Measurements from ENCODE around the gene ATP9B. TPM values are rescaled to one million over a fixed set of nuclear protein-coding genes. Genes with fewer than 3 reads are reported as not detected.

Gene ATP9B
- total RNA-seq, 1 donor from 2014 or later = 34.1 TPM

DNA sequence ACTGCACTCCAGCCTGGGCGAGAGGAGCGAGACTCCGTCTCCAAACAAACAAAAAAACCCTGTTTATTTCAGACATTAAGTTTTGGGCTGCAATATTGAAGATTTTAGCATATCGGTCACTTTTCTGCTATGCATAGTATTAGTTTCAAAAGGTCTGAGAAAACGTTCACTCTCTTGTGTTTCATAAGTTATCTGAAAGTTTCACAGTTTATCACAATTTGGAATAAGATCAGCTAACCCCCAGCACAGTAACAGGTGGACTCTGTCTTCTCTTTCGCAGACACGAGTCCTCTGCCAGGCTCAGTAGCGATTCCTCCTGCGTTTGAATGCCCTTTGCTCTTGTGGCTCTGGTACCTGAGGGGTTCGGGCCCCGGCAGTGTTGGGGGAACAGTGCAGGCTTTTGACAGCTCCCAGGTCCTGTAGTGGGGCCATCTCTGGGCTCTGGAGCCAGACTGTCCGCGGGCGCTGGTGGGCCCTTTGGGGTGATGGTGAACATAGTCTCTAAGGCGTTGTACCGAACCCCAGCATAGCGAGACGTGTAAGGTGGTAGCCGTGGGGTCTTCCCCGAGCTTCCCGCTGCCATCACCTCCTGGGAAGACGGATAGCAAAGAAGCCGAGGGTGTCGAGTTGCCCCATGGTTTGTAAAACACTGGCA lies 347.0 kb downstream of the ATP9B start:
- peaks cover 4% of the 10 kb centered on the region for H3K4me1 Mint-ChIP-seq (ENCODE audit: unreplicated experiment)
- H3K27ac Mint-ChIP-seq = no peak overlapping the region
- H3K27me3 Mint-ChIP-seq = no peaks in the 10 kb centered on the region
- TF ChIP-seq, protein P1, sequence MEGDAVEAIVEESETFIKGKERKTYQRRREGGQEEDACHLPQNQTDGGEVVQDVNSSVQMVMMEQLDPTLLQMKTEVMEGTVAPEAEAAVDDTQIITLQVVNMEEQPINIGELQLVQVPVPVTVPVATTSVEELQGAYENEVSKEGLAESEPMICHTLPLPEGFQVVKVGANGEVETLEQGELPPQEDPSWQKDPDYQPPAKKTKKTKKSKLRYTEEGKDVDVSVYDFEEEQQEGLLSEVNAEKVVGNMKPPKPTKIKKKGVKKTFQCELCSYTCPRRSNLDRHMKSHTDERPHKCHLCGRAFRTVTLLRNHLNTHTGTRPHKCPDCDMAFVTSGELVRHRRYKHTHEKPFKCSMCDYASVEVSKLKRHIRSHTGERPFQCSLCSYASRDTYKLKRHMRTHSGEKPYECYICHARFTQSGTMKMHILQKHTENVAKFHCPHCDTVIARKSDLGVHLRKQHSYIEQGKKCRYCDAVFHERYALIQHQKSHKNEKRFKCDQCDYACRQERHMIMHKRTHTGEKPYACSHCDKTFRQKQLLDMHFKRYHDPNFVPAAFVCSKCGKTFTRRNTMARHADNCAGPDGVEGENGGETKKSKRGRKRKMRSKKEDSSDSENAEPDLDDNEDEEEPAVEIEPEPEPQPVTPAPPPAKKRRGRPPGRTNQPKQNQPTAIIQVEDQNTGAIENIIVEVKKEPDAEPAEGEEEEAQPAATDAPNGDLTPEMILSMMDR (conservative IDR thresholded peaks at IDR 0.05) = no peak
- DNase-seq (ENCODE audit: extremely low spot score, unreplicated experiment) = no peak
- H3K36me3 Mint-ChIP-seq = no peaks in the 10 kb centered on the region
- H3K9me3 Mint-ChIP-seq = no peaks in the 10 kb centered on the region
- no peak overlapping the region for H3K4me3 Mint-ChIP-seq

DNA sequence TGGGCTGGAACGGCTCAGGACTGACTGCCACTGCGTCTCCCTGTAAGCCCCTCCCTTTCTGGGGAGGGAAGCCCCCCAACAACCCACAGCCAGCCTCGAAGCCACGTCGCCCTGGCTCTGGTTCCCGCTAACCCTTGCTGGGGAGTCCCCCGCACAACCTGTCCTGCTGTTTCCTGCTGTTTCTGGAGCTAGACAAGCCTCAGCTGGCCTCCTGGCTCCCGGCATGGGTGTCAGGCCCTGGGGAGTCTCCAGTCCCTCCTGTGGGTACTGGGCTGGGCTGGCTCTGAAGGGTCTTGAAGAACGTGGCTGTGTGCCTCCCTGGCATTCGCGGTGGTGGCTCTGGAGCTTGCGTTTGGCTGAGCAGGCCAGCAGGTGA lies 347.5 kb downstream of the ATP9B start:
- H3K4me1 Mint-ChIP-seq (ENCODE audit: unreplicated experiment) = peaks cover 4% of the 10 kb centered on the region
- no peaks in the 10 kb centered on the region for H3K9me3 Mint-ChIP-seq
- no peak for DNase-seq (ENCODE audit: extremely low spot score, unreplicated experiment)
- H3K27me3 Mint-ChIP-seq = no peaks in the 10 kb centered on the region
- no peak overlapping the region for H3K27ac Mint-ChIP-seq
- no peak overlapping the region for H3K4me3 Mint-ChIP-seq
- H3K36me3 Mint-ChIP-seq = no peaks in the 10 kb centered on the region
- TF ChIP-seq, protein P1 (conservative IDR thresholded peaks at IDR 0.05) = no peak

DNA sequence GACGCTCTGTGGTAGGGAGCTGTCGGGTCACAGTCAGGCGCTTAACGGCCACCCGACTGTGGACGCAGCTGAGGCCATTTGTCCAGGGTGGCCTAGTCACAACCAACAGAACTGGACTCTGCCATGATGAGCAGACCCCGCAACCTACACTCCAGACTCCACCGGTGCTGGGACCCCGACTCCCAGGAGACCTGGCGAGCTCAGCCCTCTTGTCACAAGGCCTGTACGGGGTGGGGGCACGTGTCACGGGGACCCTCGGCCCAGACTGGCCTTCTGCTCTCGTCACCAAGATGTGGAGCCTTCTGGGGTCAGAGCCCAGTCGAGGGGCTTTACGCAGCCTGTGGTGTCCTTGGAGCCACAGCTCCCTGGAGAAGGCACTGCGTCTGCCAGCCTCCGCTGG lies 349.0 kb downstream of the ATP9B start:
- no peaks in the 10 kb centered on the region for H3K9me3 Mint-ChIP-seq
- TF ChIP-seq, protein P1 (conservative IDR thresholded peaks at IDR 0.05) = no peak
- H3K27ac Mint-ChIP-seq = no peak overlapping the region
- DNase-seq (ENCODE audit: extremely low spot score, unreplicated experiment) = no peak
- no peak overlapping the region for H3K4me3 Mint-ChIP-seq
- no peaks in the 10 kb centered on the region for H3K27me3 Mint-ChIP-seq
- H3K4me1 Mint-ChIP-seq (ENCODE audit: unreplicated experiment) = peaks cover 4% of the 10 kb centered on the region
- H3K36me3 Mint-ChIP-seq = no peaks in the 10 kb centered on the region

DNA sequence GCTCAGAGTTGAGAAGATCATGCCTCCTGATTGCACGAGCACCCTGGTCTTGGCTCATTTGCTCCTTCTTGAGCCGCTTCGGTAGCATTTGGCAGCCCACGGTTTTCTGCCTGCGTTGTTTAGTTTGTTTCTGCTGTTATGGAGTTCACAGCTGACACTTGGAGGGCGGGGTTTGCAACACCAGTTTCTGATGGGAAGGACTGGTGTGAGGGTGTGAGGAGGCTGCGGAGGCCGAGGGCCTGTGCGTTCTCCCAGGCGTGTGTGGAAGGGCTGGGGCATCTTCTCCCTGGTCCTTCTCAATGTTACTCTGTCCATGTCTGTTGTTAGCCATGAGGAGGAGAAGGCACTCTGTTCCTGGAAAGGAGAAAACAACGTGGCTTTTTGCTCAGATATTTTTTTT lies 349.4 kb downstream of the ATP9B start:
- Mint-ChIP-seq H3K4me3 (no peak overlapping the region), H3K4me1 (ENCODE audit: unreplicated experiment) (peaks cover 4% of the 10 kb centered on the region), H3K27me3 (no peaks in the 10 kb centered on the region), H3K36me3 (no peaks in the 10 kb centered on the region), H3K9me3 (no peaks in the 10 kb centered on the region), H3K27ac (no peak overlapping the region)
- no peak for DNase-seq (ENCODE audit: extremely low spot score, unreplicated experiment)
- TF ChIP-seq, protein P1 (conservative IDR thresholded peaks at IDR 0.05) = no peak

DNA sequence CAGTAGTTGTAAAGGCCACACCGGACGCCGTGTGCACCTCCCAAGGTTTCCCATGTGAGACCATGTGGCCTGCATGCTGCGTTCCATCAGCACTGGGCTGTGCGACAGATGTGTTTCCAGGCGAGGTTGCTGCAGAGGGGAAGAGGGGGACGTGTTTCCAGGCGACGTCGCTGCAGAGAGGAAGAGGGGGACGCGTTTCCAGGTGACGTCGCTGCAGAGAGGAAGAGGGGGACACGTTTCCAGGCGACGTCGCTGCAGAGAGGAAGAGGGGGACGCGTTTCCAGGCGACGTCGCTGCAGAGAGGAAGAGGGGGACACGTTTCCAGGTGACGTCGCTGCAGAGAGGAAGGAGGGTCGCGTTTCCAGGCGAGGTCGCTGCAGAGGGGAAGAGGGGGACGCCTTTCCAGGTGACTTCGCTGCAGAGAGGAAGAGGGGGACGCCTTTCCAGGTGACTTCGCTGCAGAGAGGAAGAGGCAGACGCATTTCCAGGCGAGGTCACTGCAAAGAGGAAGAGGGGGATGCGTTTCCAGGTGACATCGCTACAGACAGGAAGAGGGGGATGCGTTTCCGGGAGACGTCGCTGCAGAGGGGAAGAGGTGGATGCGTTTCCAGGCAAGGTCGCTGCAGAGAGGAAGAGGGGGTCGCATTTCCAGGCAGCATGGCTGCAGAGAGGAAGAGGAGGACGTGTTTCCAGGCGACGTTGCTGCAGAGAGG lies 351.0 kb downstream of the ATP9B start:
- DNase-seq (ENCODE audit: extremely low spot score, unreplicated experiment) = no peak
- TF ChIP-seq, protein P1 (conservative IDR thresholded peaks at IDR 0.05) = no peak
- Mint-ChIP-seq H3K36me3 (no peaks in the 10 kb centered on the region), H3K4me1 (ENCODE audit: unreplicated experiment) (peaks cover 12% of the 10 kb centered on the region), H3K9me3 (no peaks in the 10 kb centered on the region), H3K27ac (no peak overlapping the region), H3K4me3 (no peak overlapping the region), H3K27me3 (peaks cover 1% of the 10 kb centered on the region)
